Fibroblast of peridontal ligament (primary cell): ENCODE measurements around the gene EXOC3L1.

Source experiments
- DNase-seq: peaks from one replicate; pipeline ENCODE4 v3.0.0-alpha.2; 2010; ENCODE audit errors: extremely low read depth

EXOC3L1 gene

DNA sequence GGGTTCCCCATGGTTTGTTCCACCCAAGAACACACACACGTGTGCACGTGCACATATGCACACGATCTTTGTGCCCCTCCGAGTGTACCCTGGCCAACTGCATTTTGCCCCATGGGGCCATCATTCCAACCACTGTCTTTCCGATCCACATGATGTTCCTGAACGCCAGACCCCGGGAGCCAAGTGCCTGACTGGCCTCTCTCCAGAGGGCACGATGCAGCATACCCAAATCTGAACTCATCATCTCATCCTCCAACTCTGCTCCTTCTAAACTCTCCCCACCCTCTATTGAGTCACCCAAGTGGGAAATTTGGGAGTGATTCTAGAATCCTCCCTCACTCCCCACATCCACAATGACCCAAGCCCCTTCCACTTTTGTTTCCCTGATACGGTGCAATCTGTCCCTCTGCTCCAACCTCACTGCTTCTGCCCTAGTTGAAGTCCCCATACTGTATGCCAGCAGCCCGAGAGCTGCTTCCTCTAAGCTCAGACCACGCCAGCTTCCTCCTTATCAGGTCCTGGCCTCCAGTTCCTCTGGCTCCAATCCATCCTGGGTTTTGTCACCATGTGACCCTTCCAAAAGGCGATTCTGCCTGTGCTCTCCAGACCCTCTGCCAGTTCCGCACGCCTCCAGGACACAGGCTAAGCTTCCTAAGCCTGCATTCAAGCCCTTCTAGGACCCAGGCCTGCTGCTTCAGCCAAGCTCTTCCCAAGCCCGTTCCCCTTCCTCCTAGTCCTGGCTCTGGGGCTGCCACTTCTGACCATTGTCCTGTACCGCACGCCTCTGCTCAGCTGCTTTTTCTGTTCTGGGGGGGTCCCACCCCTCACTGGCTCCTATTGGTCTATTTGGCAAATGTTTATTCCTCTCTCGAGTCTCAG, 26.9 kb upstream of the EXOC3L1 start:
- DNase-seq, result no peak

DNA sequence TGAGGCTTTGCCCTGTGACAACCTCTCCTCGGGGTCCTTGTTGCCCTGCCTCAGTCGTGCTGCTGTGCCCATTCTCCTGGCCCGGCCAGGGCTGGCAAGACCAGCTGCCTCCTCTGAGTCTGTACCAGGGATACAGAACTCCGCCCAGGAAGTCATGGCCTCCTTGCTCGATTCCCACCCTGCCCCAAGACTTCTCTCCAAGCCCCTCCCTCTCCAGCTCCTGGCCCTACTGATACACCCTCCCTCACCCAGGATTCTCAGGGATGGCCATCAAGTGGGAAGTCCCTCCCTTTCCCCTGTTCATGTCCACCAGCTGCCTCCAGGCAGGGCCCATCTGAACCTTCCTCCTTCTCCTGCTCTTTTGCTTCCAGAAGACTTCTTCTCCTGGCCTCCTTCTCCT, 25.8 kb upstream of the EXOC3L1 start:
- DNase-seq, result no peak

DNA sequence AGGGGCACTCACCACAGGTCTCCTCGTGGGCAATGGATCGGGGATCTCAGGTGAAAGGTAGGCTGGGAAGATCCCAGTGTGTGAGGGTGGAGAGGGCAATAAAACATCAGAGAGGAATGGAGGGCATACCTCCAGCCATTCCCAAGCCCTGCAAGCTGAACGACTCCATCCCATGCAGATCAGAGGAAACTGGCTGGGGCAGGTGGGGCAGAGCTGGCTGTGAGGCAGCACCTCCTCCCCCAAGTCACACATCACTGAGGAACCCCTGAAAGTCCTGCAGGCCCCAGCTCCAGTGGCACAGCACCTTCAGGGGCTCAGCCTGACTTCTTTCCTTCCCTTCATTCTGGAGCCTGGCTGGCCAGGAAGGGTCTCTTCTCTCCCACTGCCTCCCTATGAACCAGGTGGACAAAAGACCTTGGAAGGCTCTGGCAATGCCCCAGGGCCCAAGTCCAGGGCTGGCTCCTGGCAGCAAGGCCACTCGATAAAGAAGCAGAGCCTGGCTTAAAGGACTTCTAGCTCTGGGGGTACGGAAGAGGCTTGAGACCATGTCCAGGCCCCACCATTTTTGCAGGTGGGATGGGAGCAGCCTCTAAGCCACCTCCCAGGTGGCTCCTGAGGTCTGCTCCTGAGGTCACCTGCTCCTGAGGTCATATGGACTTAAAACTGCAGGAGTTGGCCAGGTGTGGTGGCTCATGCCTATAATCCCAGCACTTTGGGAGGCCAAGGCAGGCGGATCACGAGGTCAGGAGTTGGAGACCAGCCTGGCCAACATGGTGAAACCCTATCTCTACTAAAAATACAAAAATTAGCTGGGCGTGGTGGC, 23.5 kb upstream of the EXOC3L1 start:
- DNase-seq, result no peak

DNA sequence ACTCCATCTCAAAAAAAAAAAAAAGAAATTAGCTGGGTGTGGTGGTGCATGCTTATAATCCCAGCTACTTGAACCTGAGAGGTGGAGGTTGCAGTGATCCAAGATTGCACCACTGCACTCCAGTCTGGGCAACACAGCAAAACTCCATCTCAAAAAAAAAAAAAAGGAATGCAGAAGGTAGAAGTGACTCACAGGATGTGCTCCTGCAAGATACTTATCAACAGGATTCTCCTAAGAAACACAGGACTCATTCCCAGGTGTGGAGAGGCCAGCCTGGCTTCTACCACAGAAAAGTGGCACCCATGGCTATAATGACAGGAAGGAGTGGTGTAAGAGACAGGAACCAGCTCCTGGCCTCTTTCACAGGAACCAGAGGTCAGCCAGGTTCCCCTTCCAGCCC, 22.8 kb upstream of the EXOC3L1 start:
- no peak for DNase-seq

DNA sequence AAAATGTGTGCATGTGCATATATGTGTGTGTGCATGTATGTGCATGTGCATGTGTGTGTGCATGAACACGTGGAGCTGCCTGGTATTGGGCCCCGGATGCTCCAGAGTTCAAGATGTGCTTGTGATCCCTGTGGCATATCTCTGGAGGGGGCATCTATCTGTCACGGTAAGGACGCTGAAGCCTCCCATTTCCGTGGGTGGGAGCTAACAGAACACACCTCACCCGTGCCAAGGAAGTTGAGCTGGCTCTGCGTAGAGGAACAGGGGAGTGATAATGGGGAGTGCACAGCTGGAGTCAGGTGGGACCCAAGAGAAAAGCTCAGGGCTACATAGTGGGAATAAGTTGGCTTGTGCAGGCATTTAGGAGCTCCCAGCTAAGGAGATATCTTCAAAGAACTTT, 21.7 kb upstream of the EXOC3L1 start:
- DNase-seq, result no peak

DNA sequence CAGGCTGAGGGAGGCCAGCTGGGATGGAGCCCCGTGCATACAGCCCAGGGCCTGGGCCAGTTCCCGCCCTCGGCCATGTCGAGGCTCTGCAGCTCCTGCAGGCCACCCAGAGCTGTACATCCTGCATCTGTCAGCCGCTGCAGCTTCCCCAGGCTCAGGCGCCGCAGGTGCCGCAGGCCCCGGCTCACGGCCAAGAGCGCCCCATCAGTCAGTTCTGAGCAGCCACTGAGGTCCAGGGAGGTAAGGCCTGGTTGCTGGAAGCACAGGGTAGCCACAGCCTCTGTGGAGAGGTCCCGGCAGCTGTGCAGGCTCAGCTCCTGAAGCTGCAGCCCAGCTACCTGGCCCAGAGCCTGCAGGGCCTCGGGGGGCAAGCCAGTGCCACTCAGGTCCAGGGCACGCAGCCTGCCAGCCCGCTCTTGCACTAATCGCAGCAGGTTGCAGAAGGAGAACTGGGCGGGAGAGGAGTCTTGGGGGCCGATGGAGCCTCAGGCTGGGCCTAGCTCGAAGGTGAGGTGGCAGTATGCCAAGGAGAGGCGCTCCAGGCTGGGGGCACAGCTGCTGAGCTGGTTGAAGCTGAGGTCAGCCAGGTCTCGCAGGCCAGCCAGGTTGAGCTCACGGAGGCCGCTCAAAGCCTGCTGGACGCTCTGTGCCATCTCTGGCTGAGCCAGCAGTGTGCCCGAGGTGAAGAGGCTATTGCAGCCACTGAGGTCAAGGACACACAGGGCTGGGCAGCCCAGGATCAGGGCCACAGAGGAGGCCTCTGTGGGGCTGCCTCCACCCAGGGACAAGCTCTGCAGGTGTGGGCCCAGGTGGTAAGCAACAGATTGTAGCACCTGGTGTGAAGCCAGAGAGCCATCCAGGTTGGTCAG, 20.4 kb upstream of the EXOC3L1 start:
- DNase-seq, result no peak

DNA sequence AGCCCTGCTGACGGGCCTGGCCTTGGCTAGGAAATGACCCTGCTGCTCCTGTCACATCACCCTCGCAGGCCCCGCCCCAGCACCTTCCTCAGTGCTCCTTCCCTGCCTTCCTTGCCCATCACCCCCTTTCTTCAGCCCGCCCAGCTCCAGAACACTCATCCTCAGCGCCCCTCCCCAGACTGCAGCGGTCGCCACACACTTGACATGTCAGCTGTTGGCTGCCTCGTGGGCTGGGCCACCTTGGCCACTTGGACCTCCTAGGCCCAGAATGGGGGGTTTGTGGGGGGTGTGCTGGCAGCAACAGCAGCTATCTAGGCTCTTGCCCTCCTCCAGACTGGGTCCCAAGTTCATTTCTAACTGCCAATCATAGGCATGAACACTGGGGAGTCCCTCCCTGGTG, 19.6 kb upstream of the EXOC3L1 start:
- no peak for DNase-seq

DNA sequence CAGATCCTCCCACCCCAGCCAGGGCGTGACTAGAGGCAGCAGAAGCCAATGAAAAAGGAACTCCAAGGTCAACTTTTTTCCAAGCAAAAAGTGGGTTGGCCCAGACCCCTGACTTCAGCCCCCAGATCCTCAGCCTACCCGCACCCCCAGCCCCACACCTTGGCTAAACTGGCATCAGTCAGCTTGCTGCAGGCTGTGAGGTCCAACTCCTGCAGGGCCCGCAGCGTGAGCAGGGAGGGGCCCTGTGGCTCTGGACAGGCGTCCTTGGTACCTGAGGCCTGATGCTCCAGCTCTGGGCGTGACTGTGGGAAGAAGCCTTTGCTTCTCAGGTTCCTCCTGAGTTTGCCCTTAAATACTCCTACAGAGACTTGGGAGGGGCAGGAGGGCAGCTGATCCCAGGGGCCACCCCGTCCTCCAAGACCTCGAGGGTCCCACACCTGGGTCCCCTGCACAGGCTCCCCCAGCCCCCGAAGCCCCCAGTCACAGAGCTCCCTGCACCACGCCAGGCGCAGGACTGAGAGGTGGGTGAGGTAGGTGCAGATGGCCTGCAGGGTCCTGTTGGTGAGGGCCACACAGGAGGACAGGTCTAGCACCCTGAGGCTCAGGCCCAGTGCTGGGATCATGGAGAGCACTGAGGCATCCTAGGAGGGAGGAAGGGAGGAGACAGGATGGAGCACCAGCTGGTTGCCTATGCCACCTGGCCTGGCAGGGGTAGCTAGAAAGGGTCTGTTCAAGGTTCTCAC, 18.4 kb upstream of the EXOC3L1 start:
- DNase-seq, result no peak

DNA sequence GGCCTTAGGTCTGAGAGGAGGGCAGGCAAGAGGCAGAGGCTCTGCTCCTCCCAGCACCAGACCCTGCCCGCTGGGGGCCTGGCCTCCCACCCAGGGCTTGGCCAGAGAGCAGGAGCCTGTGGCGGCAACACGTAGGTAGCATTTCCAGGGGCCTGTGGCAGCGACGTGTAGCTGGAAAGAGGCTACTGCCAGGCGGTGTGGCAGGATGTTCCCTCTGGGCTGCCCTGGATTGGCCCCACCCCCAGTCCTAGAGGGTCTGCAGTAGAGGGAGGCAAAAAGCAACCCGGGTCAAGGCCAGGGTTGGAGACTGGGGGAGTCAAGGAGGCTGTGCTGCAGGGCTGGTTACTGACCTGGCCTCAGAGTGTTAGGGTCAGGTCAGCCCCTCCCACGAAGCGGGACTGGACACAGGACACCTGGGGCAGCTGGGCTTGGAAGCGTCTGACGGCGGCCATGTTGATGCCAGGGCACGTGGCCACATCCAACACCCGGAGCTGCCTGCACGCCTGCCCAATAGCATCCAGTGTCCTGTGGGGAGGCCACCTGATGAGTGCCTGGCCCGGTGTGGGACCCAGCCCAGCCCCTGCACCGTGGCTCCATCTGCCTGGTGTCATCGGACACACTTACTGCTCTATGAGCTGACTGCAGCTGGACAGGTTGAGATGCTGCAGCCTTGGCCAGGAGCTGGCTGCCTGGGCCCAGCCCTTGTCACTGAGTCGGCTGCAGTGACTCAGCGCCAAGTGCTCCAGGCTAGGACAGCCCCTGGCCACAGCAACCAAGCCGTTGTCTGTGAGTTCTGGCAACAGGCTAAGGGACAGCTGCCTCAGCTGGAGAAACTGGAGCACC, 17.5 kb upstream of the EXOC3L1 start:
- DNase-seq, result no peak

DNA sequence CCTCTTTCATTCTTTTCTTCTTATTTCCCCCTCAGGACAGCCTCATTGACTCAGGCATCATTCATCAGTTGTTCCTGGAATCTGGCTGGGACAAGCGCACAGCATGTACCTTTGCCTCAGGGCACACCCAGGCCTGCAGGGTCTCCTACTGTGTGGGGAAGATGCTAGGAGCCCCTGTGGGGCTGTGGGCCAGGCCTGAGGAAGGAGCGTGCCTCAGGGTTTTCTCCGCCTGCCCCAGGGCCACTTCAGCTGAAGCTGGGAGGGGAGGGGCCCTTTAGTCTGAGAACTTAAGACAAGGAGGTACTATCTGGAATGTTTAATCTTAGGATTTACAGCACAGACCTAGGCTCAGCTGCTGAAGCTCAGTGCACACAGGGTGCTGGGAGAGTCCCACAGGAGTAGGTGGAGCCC, 16.9 kb upstream of the EXOC3L1 start:
- DNase-seq, result no peak

DNA sequence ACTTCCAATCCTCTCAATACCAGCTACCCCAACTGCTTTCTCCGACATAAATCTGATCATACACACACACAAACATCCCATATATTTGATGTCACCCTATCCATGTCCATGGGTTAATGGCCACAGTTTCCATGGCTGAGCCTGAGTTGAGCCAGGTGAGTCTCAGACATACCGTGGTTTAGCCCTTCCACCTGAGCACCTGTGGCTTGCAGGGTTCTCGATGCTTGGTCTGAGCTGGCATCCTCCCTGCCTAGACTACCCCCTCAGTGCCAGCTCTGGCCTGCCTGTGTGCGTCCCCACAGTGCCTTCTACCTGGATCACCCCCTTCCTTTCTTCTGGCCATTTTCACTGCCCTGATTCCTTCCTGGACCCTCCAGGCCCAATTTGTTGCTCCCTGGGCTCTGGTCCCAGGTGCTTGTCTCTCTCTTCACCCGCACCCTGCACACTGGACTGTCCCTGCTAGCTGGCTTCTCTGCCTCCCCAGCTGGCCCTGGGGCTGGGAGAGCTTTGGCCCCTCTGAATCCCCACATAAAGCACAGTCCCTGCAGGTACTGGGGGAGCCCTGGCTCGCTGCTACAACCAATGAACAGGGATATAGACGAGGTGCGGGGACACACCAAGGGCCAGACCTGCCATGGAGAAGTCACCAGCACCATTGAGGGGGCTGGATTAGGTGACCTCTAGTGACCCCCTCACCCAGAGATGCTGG, 16.3 kb upstream of the EXOC3L1 start:
- no peak for DNase-seq

DNA sequence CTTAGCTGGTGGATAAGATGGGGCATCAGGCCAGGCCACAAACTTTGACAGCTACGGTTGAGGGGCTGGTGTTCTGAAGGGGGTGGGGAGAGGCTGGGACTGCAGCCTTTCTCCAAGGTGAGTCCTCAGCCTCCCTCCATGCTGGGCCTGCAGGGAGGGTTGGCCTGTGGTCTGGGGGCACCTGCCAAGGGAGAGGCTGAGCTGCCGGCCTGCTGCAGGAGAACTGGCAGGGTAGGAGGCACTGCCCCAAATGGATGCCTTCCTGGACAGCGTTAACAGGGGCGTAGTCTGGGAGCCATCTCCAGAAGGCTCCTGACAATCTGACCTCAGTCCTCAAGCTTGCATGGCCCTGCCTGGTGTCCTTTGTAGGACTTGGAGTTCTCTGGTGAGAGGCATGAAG, 14.1 kb upstream of the EXOC3L1 start:
- DNase-seq, result no peak

DNA sequence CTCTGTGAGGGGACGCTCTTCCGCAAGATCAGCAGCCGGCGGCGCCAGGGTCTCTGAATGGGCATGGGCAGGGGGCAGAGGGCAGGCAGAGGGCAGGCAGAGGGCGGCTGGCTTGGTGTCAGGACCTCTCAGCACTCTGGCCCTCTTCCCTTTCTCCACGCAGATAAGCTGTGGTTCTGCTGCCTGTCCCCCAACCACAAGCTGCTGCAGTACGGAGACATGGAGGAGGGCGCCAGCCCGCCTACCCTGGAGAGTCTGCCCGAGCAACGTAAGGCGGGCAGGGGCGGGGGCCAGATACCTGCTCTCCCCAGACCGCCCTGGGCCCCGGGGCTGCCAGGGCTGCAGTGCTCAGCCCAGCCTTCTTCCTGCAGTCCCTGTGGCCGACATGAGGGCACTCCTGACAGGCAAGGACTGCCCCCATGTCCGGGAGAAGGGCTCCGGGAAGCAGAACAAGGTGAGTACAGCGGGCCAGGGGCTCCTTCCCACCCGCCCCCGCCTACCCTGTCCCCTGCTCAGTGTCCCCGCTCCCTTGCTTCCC, 13.1 kb upstream of the EXOC3L1 start:
- DNase-seq, result no peak

DNA sequence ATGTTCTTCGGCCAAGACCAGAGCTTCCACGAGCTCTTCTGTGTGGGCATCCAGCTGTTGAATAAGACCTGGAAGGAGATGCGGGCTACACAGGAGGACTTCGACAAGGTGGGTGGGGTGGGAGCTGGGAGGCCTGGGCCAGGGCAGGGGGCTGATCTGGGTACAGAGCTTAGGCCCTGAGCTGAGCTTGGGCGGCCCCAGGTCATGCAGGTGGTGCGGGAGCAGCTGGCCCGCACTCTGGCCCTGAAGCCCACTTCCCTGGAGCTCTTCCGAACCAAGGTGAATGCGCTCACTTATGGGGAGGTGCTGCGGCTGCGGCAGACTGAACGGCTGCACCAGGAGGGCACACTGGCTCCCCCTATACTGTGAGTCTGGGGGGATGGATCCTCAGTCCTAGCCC, 12.5 kb upstream of the EXOC3L1 start:
- no peak for DNase-seq

DNA sequence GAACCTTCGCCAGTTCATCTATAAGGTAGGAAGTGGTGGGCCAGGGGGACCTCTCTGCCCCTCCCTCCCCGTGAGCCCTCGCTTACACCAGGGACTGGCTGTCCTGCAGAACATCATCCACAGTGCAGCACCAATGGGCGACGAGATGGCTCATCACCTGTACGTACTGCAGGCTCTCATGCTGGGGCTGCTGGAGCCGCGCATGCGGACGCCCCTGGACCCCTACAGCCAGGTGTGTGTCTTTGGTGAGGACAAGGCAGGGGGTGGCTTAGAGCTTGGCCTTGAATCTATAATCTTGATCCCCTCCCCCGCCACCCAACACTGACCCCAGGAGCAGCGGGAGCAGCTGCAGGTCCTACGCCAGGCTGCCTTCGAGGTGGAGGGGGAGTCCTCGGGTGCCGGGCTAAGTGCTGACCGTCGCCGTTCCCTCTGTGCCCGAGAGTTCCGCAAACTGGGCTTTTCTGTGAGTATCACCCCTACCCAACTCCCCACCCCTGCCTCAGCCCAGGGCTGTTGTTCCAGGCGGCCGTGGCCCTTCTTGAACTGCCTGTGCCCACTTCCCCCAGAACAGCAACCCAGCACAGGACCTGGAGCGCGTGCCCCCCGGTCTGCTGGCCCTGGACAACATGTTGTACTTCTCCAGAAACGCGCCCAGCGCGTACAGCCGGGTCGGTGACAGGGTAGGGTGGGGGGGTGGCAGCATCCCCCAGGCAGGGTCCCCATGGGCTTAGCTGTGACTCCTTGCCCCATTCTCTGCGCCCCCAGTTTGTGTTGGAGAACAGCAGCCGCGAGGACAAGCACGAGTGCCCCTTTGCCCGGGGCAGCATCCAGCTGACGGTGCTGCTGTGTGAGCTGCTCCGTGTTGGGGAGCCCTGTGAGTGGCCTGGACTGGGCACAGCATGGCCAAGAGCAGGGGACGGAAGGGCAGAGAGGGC, 11.7 kb upstream of the EXOC3L1 start:
- no peak for DNase-seq

DNA sequence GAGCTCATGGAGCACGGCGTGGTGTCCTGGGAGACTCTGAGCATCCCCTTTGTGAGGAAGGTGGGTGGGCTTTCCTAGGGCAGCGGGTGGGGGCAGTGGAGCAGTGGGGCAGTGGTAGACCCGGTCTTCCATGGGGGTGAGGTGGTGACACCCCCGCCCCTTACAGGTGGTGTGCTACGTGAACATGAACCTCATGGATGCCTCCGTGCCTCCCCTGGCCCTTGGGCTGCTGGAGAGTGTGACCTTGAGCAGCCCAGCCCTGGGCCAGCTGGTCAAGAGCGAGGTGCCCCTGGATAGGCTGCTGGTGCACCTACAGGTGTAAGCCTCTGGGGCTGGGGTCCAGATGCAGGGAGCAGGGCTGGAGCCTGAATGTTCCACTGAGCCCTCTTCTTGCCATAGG, 10.6 kb upstream of the EXOC3L1 start:
- DNase-seq, result no peak

DNA sequence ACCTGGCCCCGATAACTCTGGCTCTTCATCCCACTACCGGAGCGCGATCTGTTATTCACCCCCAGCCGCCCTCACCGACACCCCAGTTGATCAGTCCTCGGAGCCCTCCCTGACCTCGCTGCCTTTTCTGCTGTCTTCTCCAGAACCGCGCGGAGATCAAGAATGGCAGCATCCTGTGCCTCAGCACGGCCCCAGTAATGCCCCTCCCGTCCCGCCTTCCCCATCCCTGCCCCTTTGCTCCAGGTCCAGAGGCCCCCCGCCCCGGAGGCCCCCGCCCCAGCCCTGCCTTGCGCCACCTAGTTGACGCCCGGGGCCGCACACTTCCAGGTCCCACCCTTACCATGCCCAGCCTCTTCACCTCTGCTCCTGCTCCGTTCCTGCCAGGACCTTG, 9.9 kb upstream of the EXOC3L1 start:
- no peak for DNase-seq

DNA sequence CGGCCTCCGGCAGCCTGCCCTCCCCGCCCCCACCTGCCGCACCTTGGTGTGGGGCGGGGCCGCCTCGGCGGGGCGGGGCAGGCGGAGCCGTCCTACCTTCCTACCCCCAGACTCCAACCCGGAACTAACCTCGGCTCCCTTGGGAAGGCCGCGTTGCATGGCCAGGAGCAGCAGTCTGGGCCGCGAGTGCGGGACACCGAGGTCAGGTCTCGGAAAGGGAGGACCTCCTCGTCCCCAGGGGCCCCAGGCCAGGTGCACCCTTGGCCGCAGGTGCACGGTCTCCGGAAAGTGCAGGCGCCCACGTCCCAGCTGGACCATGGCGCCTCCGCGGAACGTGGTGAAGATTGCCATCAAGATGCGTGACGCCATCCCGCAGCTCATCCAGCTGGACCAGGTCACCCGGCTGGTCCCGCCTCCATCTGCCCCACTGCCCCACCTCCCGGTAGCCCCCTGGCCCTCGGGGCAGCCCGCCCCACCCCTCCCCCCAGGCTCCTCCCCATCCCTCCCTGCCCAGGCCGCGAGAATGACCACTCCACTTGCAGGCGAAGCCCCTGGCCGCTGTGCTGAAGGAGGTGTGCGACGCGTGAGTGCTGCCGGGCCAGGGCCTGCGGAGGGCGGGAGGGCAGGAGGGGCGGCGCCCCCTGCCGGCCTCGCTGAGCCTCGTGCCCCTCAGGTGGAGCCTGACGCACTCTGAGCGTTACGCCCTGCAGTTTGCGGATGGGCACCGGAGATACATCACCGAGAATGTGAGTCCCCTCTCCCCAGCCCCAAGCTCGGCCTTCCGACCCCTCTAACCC, 9.3 kb upstream of the EXOC3L1 start, which contains the start of gene ELMO3:
TSS of gene ELMO3 (plus strand) at position 121 of the 797 bp plus-strand sequence. CDS start at position 317, 196 bp downstream.
- no peak for DNase-seq
